ENCODE results near the gene ABCD3.
"Not testable (repeated sequence)": the region's sequence is repeated elsewhere in the genome, so short reads cannot be mapped to it uniquely, and the experiment has no call there.

The ABCD3 gene

DNA sequence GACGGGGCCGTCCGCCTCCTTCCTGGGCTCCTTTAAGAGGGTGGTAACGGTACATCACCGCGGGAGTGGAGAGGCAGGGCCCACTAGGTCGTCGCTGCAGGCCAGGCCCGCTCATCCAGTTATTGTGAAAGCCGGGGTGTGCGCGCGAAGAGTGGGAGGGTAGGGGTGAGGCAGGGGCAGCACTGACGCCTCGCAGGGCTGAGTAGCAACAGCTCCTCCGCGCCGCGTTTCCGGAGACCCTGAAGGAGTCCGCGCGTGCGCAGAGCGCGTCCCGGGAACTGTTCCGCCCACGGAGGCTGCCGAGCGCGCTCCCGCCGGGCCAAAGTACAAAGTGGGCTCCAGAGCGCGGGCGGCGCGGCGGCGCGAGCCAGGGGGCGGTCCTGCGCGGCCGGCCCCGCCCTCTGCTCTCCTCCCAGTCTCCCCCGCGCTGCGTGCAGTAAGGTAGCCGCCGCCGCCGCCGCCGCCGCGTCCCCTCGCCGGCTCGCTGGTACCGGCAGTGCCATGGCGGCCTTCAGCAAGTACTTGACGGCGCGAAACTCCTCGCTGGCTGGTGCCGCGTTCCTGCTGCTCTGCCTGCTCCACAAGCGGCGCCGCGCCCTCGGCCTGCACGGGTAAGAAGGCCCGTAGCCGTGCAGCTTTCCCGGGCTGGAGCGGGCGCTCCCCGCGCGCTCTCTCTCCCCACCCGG is at the start of gene ABCD3:
Gene ABCD3, plus strand, starts transcription at position 412 of the 686 bp plus-strand sequence. Its CDS starts 90 bp downstream, at position 502.
- in situ Hi-C loops (cut with HindIII; ENCODE audit: low sequenced_read_pairs): no loop called here
- peak within 1 kb of the TSS; percentile 76 for H3K4me3 ChIP-seq (ENCODE audit: low read depth, low read length)
- TF ChIP-seq, protein P1, sequence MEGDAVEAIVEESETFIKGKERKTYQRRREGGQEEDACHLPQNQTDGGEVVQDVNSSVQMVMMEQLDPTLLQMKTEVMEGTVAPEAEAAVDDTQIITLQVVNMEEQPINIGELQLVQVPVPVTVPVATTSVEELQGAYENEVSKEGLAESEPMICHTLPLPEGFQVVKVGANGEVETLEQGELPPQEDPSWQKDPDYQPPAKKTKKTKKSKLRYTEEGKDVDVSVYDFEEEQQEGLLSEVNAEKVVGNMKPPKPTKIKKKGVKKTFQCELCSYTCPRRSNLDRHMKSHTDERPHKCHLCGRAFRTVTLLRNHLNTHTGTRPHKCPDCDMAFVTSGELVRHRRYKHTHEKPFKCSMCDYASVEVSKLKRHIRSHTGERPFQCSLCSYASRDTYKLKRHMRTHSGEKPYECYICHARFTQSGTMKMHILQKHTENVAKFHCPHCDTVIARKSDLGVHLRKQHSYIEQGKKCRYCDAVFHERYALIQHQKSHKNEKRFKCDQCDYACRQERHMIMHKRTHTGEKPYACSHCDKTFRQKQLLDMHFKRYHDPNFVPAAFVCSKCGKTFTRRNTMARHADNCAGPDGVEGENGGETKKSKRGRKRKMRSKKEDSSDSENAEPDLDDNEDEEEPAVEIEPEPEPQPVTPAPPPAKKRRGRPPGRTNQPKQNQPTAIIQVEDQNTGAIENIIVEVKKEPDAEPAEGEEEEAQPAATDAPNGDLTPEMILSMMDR (IDR thresholded peaks at IDR 0.05; ENCODE audit: low read depth, low read length): no peak
- DNase-seq (ENCODE audit: low read depth, low spot score): peak; percentile 98

DNA sequence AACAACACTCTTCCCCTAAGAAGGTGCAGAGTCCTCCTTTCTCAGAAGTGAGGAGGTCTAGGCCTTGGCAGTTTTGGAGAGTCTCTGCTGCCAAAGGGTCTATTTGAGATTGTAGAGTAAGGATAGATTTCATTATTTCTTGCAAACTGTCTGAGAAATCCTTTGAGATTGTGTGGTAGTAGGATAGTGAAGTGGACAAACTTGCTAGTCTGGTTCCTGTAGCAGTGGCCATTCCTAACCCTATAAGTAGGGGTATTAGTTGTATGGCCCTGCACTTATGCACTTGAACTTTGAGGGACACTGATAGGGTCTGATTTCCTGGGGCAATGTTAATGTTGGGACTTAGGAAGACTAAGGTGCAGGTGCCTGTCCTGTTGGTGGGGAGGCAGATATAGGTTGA is 45.4 kb upstream of the ABCD3 start:
- DNase-seq (ENCODE audit: low read depth, low spot score); in situ Hi-C loops (cut with HindIII; ENCODE audit: low sequenced_read_pairs); H3K4me3 ChIP-seq (ENCODE audit: low read depth, low read length): not testable (repeated sequence)

DNA sequence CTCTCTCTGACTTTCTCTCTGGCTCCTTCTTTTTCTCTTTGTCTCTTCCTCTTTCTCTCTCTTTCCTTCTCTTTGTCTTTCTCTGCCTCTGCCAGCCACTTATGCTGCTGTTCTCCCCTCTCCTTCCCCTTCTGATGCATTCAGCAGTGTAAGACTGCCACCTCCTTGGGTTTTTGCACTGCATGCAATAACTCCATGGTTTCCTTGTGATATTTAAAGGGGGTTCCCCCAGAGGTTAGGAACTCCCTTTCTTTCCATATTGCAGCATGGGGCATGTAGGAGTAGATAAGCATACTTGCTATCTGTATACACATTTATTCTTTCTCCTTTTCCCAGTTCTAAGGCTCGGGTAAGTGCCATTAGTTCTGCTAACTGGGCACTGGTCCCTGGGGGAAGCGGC is 44.9 kb upstream of the ABCD3 start:
- DNase-seq (ENCODE audit: low read depth, low spot score); in situ Hi-C loops (cut with HindIII; ENCODE audit: low sequenced_read_pairs); H3K4me3 ChIP-seq (ENCODE audit: low read depth, low read length): not testable (repeated sequence)

DNA sequence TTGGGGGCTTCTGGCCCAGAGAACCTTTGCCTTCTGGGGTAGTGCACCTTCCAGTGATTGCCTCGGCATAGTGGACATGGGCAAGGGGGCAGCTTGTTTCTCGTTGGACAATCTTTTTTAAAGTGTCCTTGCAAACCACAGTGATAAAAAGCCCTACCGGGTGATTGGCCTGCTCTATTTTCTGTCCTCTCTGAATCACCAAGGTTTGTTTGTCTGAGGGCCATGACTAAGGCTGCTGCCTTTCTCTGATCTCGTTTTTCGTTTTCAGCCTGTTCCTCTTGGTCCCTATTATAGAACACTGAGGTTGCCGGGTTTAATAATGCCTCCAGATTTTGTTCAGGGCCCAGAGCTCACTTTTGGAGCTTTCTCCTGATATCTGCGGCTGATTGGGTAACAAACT is 42.5 kb upstream of the ABCD3 start:
- in situ Hi-C loops (cut with HindIII; ENCODE audit: low sequenced_read_pairs); H3K4me3 ChIP-seq (ENCODE audit: low read depth, low read length): not testable (repeated sequence)
- DNase-seq (ENCODE audit: low read depth, low spot score): peak; percentile 34

DNA sequence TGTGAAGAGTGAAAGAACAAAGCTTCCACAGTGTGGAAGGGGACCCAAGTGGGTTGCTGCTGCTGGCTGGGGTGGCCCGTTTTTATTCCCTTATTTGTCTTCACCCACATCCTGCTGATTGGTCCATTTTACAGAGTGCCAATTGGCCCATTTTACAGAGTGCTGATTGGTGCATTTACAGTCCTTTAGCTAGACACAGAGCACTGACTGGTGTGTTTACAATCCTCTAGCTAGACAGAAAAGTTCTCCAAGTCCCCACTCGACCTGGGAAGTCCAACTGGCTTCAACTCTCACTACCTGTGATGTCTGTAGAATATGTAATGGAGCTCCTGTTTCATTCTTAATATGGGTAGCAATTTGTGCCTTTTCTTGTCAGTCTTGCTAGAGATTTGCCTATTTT is 39.7 kb upstream of the ABCD3 start:
- in situ Hi-C loops (cut with HindIII; ENCODE audit: low sequenced_read_pairs); DNase-seq (ENCODE audit: low read depth, low spot score); H3K4me3 ChIP-seq (ENCODE audit: low read depth, low read length): not testable (repeated sequence)

DNA sequence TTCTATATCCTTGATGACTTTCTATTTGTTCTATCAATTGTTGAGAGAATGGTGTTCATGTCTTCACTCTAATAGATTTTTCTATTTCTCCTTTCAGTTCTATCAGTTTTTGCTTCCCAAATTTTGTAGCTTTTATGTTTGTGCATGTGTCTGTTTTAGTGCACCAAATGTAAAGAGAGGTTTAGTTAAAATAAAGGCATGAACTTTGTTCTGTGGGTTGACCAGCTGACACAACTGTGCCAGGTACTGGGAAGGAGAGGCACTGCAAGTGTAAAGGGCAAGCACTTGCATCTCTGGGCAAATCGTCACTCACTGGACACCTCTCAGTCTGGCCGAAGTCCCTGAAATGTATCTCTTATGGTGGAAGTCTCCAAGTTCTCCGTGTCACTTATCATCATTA is 38.6 kb upstream of the ABCD3 start:
- DNase-seq (ENCODE audit: low read depth, low spot score): no peak
- TF ChIP-seq, protein P1 (IDR thresholded peaks at IDR 0.05; ENCODE audit: low read depth, low read length): no peak
- H3K4me3 ChIP-seq (ENCODE audit: low read depth, low read length): no peak overlapping the region
- in situ Hi-C loops (cut with HindIII; ENCODE audit: low sequenced_read_pairs): no loop called here

DNA sequence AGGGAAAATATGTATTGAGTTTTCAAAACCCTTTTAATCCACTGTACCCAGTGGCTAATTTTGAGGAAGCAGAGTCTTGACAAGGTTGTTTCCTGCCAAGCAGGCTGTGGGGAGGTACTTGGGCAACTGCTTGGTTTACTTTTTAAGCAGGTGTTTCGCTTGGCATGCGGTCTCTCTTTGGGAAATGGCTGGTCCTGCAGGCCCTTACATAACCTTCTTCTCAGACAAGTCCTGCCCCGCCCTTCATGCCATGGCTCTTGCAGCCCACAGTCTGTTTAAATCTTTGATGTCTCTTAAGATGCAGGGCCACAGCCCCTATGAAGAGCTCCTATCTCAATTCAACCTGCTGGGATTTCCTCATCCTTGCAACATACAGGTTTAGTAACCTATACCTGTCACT is 36.0 kb upstream of the ABCD3 start:
- in situ Hi-C loops (cut with HindIII; ENCODE audit: low sequenced_read_pairs): no loop called here
- no peak overlapping the region for H3K4me3 ChIP-seq (ENCODE audit: low read depth, low read length)
- TF ChIP-seq, protein P1 (IDR thresholded peaks at IDR 0.05; ENCODE audit: low read depth, low read length): no peak
- DNase-seq (ENCODE audit: low read depth, low spot score): no peak

DNA sequence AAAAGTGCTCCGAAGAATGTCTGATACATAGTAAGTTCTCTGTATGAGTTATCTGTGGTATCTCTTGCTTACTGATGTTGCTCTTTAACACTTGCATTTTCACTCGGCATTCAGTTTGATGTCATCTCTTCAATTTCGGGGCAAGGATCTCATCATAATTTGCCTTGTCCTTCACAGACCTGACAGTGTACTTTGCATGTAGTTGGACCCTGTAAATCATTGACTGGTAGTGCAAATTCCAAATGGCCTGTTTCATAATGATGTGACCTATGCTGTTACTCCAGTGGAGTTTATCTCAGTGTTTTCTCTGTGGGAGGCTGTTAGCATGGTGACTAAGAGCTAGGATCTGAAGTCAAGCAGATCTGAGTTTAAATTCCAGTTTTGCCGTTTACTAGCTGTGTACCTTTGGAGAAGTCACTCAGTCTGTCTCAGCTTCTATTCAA is 34.2 kb upstream of the ABCD3 start:
- TF ChIP-seq, protein P1 (IDR thresholded peaks at IDR 0.05; ENCODE audit: low read depth, low read length): no peak
- H3K4me3 ChIP-seq (ENCODE audit: low read depth, low read length): no peak overlapping the region
- DNase-seq (ENCODE audit: low read depth, low spot score): peak; percentile 70

More for the DNA sequence above, 34.2 kb upstream of the ABCD3 start:
- in situ Hi-C loops (cut with HindIII; ENCODE audit: low sequenced_read_pairs): no loop called here

Measured in astrocyte of the spinal cord (primary cell).